ENCODE results near the gene TAOK2.
"Not testable (repeated sequence)": the region's sequence is repeated elsewhere in the genome, so short reads cannot be mapped to it uniquely, and the experiment has no call there.

Gene TAOK2

DNA sequence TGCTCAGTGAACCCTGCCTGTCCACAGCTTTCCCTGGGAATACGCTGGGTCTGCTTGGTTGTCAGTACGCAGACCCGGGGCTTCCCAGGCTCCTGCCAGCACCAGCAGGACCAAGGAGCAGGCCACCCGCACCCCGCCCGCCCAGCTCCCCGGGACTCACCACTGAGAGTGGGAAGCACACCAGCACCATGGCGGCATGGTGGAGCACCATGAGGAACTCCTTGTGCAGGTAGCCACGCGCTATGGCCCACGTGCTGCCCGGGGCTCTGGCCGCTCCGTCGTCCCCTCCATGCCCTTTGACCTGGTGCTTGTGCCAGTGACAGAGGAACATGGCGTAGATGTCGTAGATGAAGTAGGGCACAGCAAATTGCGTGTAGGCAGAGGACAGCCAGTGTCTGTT lies 52.8 kb downstream of the TAOK2 start:
- DNase-seq = no peak

DNA sequence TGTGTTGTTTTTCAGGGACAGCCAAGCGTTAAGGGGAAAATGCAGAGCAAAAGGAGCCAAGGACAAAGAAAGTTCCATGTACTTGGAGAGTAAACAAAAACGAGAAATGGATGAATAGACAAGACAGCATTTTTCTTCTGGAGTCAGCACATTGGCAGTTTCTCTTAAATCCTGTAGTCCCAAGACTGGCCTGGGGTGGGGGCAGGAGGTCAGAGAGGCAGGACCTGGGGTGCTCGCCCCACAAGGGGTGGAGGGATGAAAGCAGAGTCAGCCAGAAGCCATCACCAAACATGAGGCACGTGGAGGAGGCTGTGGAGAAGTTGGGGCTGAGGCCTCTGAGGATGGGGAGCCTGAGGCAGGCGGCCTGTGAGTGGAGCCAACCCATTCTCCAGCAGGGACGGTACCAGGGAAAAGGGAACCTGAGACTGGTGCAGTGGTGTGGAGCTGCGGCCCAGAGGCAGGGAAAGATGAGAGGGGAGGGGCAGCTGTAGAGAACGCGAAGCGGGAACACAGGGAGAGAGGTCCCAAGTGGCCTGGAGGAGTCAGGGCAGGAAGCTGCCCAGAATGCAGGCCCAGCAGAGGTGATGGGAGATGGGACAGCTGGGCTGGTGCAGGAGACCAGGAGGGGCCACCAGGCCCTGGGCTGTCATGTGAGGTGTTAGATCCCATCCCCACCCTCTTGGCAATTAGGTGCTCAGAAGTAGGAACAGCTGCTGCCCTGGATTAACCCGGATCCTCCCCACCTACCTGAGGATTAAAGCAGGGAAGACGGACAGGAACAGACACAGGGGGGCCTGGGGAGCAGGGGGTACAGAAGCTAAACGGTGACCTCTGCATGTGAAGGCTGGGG lies 54.1 kb downstream of the TAOK2 start:
- no peak for DNase-seq

DNA sequence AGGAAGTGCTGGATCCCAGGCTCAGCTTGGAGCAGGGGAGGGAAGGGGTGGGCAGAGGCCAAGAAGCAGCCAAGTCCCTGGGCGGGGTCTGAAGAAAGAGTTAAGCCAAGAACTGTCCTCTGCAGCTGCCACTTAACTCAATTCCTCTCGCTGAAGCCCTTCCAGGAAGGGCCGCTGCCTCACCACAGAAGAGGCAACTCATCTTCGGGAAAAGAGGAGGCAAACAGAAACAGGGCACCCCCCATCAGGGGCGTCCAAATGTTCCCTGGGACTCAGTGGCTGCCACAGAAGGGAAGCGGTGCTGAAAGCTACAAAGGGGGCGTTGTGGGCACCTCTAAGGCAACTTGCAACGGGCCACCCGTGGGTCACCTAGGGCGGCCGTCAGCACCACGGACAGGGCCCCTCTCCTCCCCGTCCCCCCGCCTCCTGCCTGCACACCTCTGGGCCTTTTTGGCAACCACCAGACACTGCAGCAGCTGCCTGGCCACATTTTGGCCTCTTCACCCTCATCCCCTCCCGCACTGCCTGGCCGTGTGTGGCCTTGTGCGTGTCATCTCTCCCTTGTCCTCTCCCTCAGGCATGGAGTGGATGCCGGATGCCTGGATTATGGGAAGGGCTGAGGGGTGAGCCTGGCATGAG lies 54.9 kb downstream of the TAOK2 start:
- DNase-seq = peak; percentile 9

DNA sequence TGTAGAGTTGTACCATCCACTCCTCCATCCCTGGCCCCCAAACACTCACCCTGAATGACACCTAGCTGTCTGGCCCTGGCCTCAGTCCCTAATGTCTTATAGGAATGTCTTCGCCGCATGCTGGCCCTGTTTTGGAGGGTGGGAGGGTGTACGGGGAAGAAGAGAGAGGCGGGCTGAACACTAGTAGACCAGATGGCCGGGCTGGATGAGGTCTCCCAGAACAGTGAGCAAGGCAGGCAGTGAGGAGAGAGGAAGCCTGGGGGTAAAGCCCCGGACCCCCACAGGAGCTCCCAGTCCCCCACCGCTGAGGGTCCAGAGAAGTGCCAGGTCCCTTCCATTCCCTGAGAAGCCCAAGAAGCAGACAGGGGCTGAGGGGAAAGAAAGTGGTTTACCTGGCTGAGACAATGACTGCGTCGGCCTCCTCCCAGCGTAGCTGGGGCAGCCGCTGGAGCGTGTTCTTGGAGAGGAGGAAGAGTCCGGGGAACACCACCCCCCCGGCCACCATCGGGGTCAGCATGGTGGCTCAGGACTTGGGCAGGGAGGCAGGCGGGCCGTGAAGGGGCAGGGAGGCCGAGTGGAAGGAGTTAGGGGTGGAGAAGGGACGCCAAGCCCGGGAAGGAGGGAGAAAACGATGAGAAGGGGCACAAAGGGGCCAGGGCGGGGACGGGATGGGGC lies 56.5 kb downstream of the TAOK2 start:
- peak; percentile 16 for DNase-seq

DNA sequence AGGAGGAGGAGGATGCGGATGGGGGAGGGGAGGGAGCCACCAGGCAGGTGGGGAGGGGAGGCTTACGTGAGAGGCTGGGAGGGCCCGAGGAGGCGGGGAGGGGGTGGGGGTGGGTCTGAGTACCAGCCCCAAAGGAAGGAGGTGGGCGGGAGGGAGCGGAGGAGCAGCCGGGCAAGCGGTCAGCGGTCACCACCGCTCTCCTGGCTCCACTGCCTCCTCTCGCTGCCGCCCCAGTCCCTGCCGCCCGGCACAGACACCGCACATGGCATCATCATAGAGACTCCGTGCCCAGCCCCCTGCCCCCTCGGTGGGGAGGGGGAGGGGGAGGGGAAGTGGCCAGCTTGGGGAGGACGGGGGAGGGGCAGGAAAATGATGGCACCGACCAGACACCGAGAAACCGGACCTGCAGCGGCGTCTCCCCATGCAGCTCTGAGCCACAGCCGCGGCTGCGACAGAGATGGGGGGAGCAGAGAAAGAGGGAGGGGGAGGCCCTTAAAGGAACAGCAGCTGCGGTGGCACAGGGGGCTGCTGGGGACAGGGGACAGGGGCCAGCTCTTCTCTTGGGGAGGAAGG lies 57.3 kb downstream of the TAOK2 start, which contains the start of gene TLCD3B:
TLCD3B (minus strand) TSS at position 431 of the 573 bp plus-strand sequence. CDS start 744 bp downstream, outside the sequence.
- peak; percentile 32 for DNase-seq

DNA sequence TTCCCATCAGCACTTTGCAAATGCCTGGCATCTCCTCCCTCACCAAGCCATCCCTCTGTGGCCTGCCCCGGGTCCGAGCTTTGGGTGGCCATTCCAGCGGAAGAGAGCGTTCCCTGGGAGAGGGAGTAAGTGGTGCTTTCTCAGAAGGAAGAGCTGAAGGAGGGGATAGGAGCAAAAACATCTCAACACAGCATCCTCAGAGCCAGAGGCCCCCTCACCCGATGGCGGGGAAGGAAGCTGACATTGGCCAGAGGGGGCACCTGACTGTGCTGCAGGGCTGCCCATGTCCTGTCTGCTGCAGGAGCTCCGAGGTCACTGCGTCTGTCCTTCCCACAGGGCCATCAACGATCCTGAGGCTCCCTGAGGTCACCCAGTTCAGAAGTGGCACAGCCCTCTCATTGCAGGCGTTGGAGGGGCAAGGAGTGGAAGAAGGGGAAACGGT lies 57.8 kb downstream of the TAOK2 start:
- DNase-seq = peak; percentile 12

DNA sequence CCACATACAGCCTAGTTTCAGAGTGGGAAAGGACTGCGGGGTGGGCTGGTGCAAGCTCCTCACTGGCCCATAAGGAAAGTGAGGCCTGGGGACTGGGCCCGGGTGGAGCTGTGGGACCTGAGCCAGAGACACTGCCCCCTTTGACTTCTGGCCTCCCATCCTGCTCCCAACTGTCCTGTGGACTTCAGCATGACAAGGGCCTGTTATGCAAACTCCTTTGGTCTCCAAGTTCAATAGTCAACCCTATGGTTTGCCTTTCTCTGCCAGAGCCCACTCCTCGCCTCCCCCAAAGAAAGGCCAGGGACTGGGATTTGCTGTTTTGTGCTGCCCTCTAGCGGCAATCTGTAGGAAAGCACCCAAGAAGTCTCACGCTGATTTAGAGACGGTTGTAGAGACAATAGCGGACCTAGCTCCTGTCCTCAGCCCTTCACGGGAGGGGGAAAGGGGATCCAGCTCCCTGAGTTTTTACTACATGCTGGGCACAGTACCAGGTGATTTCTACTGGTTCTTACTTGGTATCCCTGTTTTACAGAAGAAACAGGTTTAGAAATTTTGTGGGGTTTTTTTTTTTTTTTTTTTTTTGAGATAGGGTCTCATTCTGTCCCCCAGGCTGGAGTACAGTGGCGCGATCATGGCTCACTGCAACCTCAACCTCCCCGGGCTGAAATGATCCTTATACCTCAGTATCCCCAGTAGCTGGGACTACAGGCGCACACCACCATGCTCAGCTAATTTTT lies 58.6 kb downstream of the TAOK2 start:
- peak; percentile 86 for DNase-seq

DNA sequence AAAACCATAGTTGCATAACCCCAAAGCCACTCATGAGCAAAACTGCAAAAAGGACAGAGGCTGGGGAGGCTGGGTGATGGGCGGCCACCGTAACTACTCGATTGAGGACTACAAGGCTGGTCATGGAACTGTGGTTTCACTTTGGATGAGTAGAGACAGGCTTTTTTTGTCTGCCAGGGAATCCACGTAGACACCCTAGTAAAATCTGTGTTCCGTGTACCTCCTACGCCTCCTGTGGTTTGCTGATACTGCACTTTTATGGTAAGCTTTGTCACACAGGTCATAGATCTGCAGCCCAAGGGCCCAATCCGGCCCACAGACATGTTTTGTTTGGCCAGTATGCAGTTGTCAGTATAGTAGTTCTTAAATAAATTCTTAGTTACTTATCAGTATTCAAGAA lies 59.6 kb downstream of the TAOK2 start:
- DNase-seq = no peak

DNA sequence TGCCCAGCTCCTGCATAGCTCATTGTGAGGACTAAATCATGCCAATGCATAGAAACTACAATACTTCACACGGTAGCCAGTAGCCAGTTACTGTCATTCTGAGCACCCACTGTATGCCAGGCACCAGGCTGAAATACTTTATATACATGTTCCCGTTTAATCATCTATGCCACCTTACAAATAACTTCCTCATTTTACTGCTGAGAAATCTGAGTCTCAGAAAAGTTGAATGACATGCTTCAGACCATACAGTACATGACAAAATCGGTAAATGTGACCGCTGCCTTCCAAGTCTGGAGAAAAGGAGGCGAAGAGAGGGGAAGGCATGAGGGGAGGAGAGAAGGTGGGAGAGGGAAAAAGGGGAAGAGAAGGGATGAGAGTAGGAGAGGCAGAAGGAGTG lies 66.6 kb downstream of the TAOK2 start:
- DNase-seq = no peak

DNA sequence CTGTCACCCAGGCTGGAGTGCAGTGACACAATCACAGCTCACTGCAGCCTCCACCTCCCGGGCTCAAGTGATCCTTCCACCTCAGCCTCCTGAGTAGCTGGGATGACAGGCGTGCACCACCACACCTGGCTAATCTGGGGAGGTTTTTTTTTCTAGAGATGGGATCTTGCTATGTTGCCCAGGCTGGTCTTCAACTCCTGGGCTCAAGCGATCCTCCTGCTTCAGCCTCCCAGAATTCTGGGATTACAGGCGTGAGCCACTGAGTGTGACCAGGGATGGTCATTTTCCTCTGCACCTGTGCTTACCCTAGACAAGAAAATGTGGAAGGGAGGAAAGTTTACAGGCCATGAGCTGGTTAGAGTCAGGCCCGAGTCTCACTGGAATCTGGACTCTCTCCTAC lies 67.0 kb downstream of the TAOK2 start:
- DNase-seq = not testable (repeated sequence)

DNA sequence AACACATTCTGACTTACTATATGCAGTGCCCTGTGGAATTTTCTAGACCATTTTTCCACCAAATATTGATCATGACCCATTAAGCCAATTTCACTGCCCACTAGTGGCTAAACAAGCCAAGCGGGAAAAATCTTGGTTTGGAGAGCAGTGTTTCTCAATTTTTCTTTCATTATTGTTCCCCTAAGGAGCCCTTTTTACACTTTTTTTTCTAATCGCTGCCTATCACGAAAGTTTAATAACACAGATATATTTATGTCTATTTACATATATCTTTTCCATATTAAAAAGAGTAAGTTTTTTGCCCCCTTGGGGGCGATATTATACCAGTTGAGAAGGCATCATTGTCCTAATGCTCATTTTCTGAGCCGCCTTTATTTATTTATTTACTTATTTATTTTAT lies 68.2 kb downstream of the TAOK2 start:
- DNase-seq = peak; percentile 23
